Stimulated activated memory B cell treated with anti-CD40 and anti-IgM and Interleukin-4, amounts not matched to agents 10 μg/mL and 1 μg/mL and 100 μg/mL, for 72 hours (primary cell): ENCODE measurements around the gene FGR.

ENCODE experiments used
- ATAC-seq: fragments of 150-1000 bp; cut with Tn5 transposase; 2 replicates; pipeline ENCODE4 v1.10.0; 2021
- H3K27ac Mint-ChIP-seq: one replicate; pipeline ENCODE4 v1.8.0; 2022; ENCODE audit warnings: mild to moderate bottlenecking, mixed read lengths
- H3K27me3 Mint-ChIP-seq: one replicate; pipeline ENCODE4 v1.8.0; 2022; ENCODE audit warnings: mixed read lengths
- H3K36me3 Mint-ChIP-seq: one replicate; pipeline ENCODE4 v1.8.0; 2022; ENCODE audit warnings: mixed read lengths
- H3K4me1 Mint-ChIP-seq: one replicate; pipeline ENCODE4 v1.8.0; 2022; ENCODE audit warnings: mixed read lengths
- H3K4me3 Mint-ChIP-seq: one replicate; pipeline ENCODE4 v1.8.0; 2022; ENCODE audit warnings: mild to moderate bottlenecking, moderate library complexity, mixed read lengths
- H3K9me3 Mint-ChIP-seq: one replicate; pipeline ENCODE4 v1.8.0; 2022; ENCODE audit warnings: mixed read lengths

FGR gene

GRCh38 chr1:27617420-27617819, 17.6 kb downstream of the FGR start:
- peaks cover under 1% of the 10 kb centered on the region for H3K36me3 Mint-ChIP-seq
- H3K4me1 Mint-ChIP-seq, result peaks cover 22% of the 10 kb centered on the region
- ATAC-seq, result no peak
- H3K9me3 Mint-ChIP-seq, result no peaks in the 10 kb centered on the region
- peak overlapping the region; percentile 38 for H3K27ac Mint-ChIP-seq
- no peak overlapping the region for H3K4me3 Mint-ChIP-seq
- H3K27me3 Mint-ChIP-seq, result no peaks in the 10 kb centered on the region

DNA sequence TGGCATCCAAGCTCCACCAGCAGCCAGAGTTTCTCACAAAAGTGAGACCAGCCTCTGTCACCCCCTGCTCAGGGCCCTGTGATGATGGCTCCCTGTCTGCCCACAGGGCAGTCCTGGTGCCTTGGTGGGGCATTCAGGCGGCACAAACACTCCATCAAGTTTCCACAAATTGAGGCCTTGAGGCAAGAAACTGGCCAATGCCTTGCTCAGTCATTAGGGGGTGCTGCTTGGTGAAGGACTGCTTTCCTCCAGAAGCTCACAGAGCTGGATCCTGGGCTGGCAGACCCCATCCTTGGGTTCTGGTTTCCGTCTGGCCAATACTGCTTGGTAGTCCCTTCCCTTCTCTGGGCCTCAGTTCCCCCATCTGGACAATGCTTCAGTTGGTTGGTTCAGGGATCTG, 18.5 kb downstream of the FGR start:
- peaks cover 5% of the 10 kb centered on the region for H3K36me3 Mint-ChIP-seq

DNA sequence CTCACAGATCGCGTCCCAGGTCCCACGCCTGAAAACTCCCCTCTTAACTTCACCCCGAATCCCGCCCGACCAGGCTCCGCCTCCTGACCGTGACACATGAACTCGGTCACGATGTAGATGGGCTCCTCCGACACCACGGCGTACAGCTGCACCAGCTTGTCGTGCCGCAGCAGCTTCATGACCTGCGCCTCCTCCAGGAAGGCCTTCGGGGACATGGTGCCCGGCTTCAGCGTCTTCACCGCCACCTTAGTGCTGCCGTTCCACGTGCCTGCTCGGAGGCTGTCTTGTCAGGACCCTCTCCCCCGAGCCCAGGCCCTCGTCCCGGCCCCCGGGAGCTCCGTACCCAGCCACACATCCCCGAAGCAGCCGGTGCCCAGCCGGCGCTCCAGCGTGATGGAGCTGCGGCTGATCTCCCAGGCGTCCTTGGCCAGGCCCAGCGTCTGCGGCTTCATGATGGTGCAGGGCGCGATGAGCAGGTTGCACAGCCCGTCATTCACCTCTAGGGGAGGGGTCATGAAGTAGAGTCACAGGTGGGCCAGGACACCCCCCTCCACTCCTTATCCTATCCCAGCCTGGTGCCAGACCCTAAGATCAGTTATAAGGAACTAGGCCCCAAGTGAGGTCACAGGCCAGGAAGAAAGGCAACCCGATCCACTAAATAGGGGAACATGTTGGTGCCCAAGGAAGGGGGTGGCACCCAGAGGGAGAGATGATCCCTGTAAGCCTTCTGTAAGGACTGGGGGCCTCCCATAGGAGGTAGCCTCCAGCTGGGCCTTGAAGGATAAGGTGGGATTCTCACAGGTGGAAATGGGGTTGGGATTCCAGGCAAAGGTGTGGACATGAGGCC, 19.4 kb downstream of the FGR start:
- Mint-ChIP-seq H3K4me1 (peaks cover 29% of the 10 kb centered on the region), H3K4me3 (no peak overlapping the region)
- ATAC-seq, result no peak

More for the DNA sequence above, 18.5 kb downstream of the FGR start:
- peak overlapping the region; percentile 44 for H3K27ac Mint-ChIP-seq
- H3K27me3 Mint-ChIP-seq, result no peaks in the 10 kb centered on the region
- no peak for ATAC-seq
- no peaks in the 10 kb centered on the region for H3K9me3 Mint-ChIP-seq
- H3K4me3 Mint-ChIP-seq, result no peak overlapping the region
- peaks cover 29% of the 10 kb centered on the region for H3K4me1 Mint-ChIP-seq

DNA sequence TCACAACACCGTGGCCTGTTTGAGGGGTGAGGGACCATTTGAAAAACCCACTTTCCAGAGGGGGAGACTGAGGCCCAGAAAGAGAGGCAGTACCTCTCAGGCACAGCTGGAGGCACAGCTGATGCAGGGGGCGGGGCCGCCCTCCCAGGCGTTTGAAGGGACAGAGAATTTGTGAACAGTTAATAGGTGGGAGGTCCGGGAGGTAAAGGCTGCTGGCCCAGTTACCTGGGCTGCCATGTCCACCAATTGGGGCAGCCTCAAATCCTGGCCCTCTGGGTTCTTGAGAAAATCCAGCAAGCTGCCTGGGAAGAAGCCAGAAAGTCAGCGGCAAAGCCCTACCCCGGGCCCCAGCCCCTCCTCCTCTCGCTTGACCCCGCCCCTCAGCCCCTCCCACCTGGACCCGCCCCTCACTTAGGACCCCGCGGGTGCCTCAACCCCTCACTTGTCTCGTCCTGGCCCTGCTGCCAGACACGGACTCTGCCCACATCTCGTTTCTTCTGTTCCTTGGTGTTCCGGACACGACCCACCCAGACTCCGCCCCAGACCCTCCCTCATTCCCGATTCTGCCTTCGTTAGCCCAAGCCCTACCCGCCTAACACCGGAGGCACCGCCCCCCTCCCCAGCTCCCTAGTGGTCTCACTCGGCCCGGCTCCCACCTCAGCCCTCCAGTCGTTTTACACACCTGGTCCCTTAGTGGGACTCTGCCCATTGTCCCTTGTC, 20.2 kb downstream of the FGR start:
- H3K27ac Mint-ChIP-seq, result peak overlapping the region; percentile 33
- H3K27me3 Mint-ChIP-seq, result no peaks in the 10 kb centered on the region
- peaks cover 5% of the 10 kb centered on the region for H3K36me3 Mint-ChIP-seq
- H3K9me3 Mint-ChIP-seq, result no peaks in the 10 kb centered on the region
- peaks cover 29% of the 10 kb centered on the region for H3K4me1 Mint-ChIP-seq
- no peak overlapping the region for H3K4me3 Mint-ChIP-seq
- ATAC-seq, result no peak

More for the DNA sequence above, 19.4 kb downstream of the FGR start:
- Mint-ChIP-seq H3K9me3 (no peaks in the 10 kb centered on the region), H3K27me3 (no peaks in the 10 kb centered on the region), H3K36me3 (peaks cover 5% of the 10 kb centered on the region), H3K27ac (peak overlapping the region; percentile 44)

- peaks cover 28% of the 10 kb centered on the region for H3K4me1 Mint-ChIP-seq
- ATAC-seq, result no peak
- no peaks in the 10 kb centered on the region for H3K9me3 Mint-ChIP-seq
- no peak overlapping the region for H3K4me3 Mint-ChIP-seq
- H3K36me3 Mint-ChIP-seq, result peaks cover 5% of the 10 kb centered on the region
- H3K27ac Mint-ChIP-seq, result no peak overlapping the region
- no peaks in the 10 kb centered on the region for H3K27me3 Mint-ChIP-seq
Observed at GRCh38 chr1:27614043-27614624, 20.9 kb downstream of the FGR start.

DNA sequence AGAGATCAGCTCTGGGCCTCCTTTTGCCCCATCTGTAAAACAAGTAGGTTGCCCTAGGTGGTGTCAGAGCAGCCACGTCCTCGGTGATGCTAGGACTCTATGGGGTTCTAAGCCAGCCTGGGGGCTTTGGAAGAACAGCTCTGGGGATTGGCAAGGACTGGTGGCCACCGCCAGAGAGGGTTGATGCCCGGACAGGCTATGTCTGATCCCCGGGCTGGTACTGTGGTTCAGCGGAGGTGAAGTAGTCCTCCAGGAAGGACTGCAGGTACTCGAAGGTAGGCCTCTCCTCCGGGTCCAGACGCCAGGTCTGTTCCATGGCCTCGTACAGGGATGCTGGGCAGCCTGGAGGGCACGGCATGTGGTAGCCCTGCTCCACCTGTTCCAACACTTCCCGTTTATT, 22.3 kb downstream of the FGR start:
- Mint-ChIP-seq H3K4me1 (peaks cover 14% of the 10 kb centered on the region), H3K27me3 (no peaks in the 10 kb centered on the region), H3K4me3 (no peak overlapping the region), H3K9me3 (no peaks in the 10 kb centered on the region), H3K27ac (peak overlapping the region; percentile 4), H3K36me3 (peaks cover 5% of the 10 kb centered on the region)
- no peak for ATAC-seq

GRCh38 chr1:27611450-27611849, 23.5 kb downstream of the FGR start:
- H3K36me3 Mint-ChIP-seq, result peaks cover 5% of the 10 kb centered on the region
- H3K4me3 Mint-ChIP-seq, result no peak overlapping the region
- H3K4me1 Mint-ChIP-seq, result peaks cover 12% of the 10 kb centered on the region
- no peak overlapping the region for H3K27ac Mint-ChIP-seq
- no peaks in the 10 kb centered on the region for H3K9me3 Mint-ChIP-seq
- no peak for ATAC-seq
- no peaks in the 10 kb centered on the region for H3K27me3 Mint-ChIP-seq

- H3K4me3 Mint-ChIP-seq, result no peak overlapping the region
- H3K4me1 Mint-ChIP-seq, result peaks cover 20% of the 10 kb centered on the region
- H3K27ac Mint-ChIP-seq, result no peak overlapping the region
- H3K36me3 Mint-ChIP-seq, result peaks cover 5% of the 10 kb centered on the region
- ATAC-seq, result peak; percentile 74
- H3K27me3 Mint-ChIP-seq, result no peaks in the 10 kb centered on the region
- H3K9me3 Mint-ChIP-seq, result no peaks in the 10 kb centered on the region
Observed at GRCh38 chr1:27609618-27610240, 25.3 kb downstream of the FGR start.

- Mint-ChIP-seq H3K27me3 (no peaks in the 10 kb centered on the region), H3K27ac (no peak overlapping the region), H3K4me1 (peaks cover 20% of the 10 kb centered on the region), H3K4me3 (no peak overlapping the region), H3K9me3 (no peaks in the 10 kb centered on the region), H3K36me3 (peaks cover 5% of the 10 kb centered on the region)
- peak; percentile 3 for ATAC-seq
Observed at GRCh38 chr1:27609210-27609555, 25.8 kb downstream of the FGR start.

DNA sequence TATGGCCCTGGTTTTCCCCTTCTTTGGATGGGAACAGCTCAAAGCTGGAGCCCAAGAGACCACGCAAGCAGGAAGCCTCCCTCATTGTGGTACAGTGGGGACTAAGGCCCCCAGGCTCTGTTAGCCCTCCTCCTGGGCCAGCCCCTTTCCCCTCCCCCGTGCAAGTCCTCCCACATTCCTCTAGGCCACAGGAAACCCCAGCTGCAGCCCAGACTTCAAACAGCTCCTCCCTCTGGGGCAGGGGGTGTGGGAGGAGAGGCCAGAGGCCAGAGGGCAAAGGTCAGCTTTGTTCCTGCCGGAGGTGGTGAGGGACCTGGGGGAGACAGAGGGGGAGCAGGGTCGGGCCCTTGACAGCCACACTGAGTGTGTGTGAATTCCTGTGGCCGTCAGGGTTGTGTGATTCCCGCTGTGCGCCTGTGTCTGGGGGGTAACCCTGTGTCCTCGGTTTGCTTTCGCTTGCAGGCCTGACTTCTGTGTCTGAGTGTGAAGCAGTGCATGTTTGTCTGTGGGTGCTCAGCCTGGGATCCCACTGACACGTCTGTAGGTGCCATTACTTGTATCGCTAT, 27.7 kb downstream of the FGR start:
- no peaks in the 10 kb centered on the region for H3K27me3 Mint-ChIP-seq
- H3K36me3 Mint-ChIP-seq, result peaks cover 3% of the 10 kb centered on the region
- H3K4me1 Mint-ChIP-seq, result peaks cover 22% of the 10 kb centered on the region
- H3K4me3 Mint-ChIP-seq, result no peak overlapping the region
- no peak for ATAC-seq
- H3K9me3 Mint-ChIP-seq, result no peaks in the 10 kb centered on the region
- H3K27ac Mint-ChIP-seq, result no peak overlapping the region

- Mint-ChIP-seq H3K4me3 (no peak overlapping the region), H3K27me3 (no peaks in the 10 kb centered on the region), H3K9me3 (no peaks in the 10 kb centered on the region), H3K4me1 (peaks cover 22% of the 10 kb centered on the region), H3K36me3 (no peaks in the 10 kb centered on the region), H3K27ac (peak overlapping the region; percentile 73)
- ATAC-seq, result no peak
Observed at GRCh38 chr1:27606708-27607238, 28.2 kb downstream of the FGR start.

- H3K27me3 Mint-ChIP-seq, result no peaks in the 10 kb centered on the region
- no peak for ATAC-seq
- no peaks in the 10 kb centered on the region for H3K9me3 Mint-ChIP-seq
- peaks cover 29% of the 10 kb centered on the region for H3K4me1 Mint-ChIP-seq
- H3K27ac Mint-ChIP-seq, result peak overlapping the region; percentile 73
- H3K36me3 Mint-ChIP-seq, result no peaks in the 10 kb centered on the region
- no peak overlapping the region for H3K4me3 Mint-ChIP-seq
Observed at GRCh38 chr1:27605796-27606707, 28.9 kb downstream of the FGR start.

GRCh38 chr1:27605300-27605766, 29.7 kb downstream of the FGR start:
- H3K9me3 Mint-ChIP-seq, result no peaks in the 10 kb centered on the region
- H3K4me3 Mint-ChIP-seq, result peak overlapping the region; percentile 16
- H3K27me3 Mint-ChIP-seq, result no peaks in the 10 kb centered on the region
- ATAC-seq, result no peak
- H3K36me3 Mint-ChIP-seq, result no peaks in the 10 kb centered on the region
- H3K4me1 Mint-ChIP-seq, result peaks cover 36% of the 10 kb centered on the region
- H3K27ac Mint-ChIP-seq, result peak overlapping the region; percentile 73
